IgD-negative memory B cell (primary cell): Measurements from ENCODE around the gene LIMCH1. TPM values are rescaled to one million over a fixed set of nuclear protein-coding genes. Genes with fewer than 3 reads are reported as not detected.

Experiments used
- H3K27ac Mint-ChIP-seq, 3 donors: one replicate each; pipeline ENCODE4 v1.8.0; 2020 to 2022; ENCODE audit warnings: mild to moderate bottlenecking in 3 of 3, mixed read lengths in 3 of 3, moderate library complexity in 1 of 3
- H3K27me3 Mint-ChIP-seq: one replicate; pipeline ENCODE4 v1.8.0; 2021; ENCODE audit warnings: mixed read lengths
- H3K36me3 Mint-ChIP-seq: one replicate; pipeline ENCODE4 v1.8.0; 2020; ENCODE audit warnings: mild to moderate bottlenecking, mixed read lengths
- H3K4me1 Mint-ChIP-seq, 3 donors: one replicate each; pipeline ENCODE4 v1.8.0; 2020 to 2022; ENCODE audit warnings: mixed read lengths in 3 of 3, mild to moderate bottlenecking in 1 of 3
- H3K4me3 Mint-ChIP-seq, 4 donors: one replicate each; pipeline ENCODE4 v1.8.0; 2020 to 2022; ENCODE audit warnings: mild to moderate bottlenecking in 4 of 4, mixed read lengths in 4 of 4, moderate library complexity in 3 of 4
- H3K9me3 Mint-ChIP-seq, 3 donors: one replicate each; pipeline ENCODE4 v1.8.0; 2020 to 2021; ENCODE audit warnings: mixed read lengths in 3 of 3, mild to moderate bottlenecking in 1 of 3
- polyA plus RNA-seq: library from polyadenylated mRNA; unstranded; fragments of 300-500 nt; fragmentation: Illumina TruSeq; gene quantifications from one replicate; pipeline ENCODE4 v1.2.3, GENCODE V29; 2021

LIMCH1 gene
- polyA plus RNA-seq, 1 donor from 2014 or later = not detected

GRCh38 chr4:41514766-41515481 is 23.0 kb upstream of the LIMCH1 start:
- H3K4me1 Mint-ChIP-seq = no peaks in the 10 kb centered on the region
- no peak overlapping the region for H3K4me3 Mint-ChIP-seq
- H3K27ac Mint-ChIP-seq = no peak overlapping the region
- peaks cover 4% of the 10 kb centered on the region for H3K27me3 Mint-ChIP-seq
- peaks cover 5 to 6% (median 5%) of the 10 kb centered on the region in 3 donors for H3K9me3 Mint-ChIP-seq
- H3K36me3 Mint-ChIP-seq = no peaks in the 10 kb centered on the region

GRCh38 chr4:41517121-41517520 is 20.8 kb upstream of the LIMCH1 start:
- H3K36me3 Mint-ChIP-seq = no peaks in the 10 kb centered on the region
- H3K27me3 Mint-ChIP-seq = no peaks in the 10 kb centered on the region
- H3K4me3 Mint-ChIP-seq = no peak overlapping the region
- no peaks in the 10 kb centered on the region for H3K4me1 Mint-ChIP-seq
- H3K27ac Mint-ChIP-seq = no peak overlapping the region
- peaks cover 5 to 6% (median 5%) of the 10 kb centered on the region in 3 donors for H3K9me3 Mint-ChIP-seq

- Mint-ChIP-seq H3K27ac (no peak overlapping the region), H3K9me3 (peaks cover 4 to 6% (median 5%) of the 10 kb centered on the region in 3 donors), H3K4me1 (no peaks in the 10 kb centered on the region), H3K4me3 (no peak overlapping the region), H3K36me3 (no peaks in the 10 kb centered on the region), H3K27me3 (no peaks in the 10 kb centered on the region)
Observed at GRCh38 chr4:41517747-41518146, 20.2 kb upstream of the LIMCH1 start.

- Mint-ChIP-seq H3K9me3 (peaks cover 0 to 5% (median 2%) of the 10 kb centered on the region in 3 donors), H3K36me3 (no peaks in the 10 kb centered on the region), H3K4me3 (no peak overlapping the region), H3K27ac (no peak overlapping the region), H3K4me1 (no peaks in the 10 kb centered on the region), H3K27me3 (no peaks in the 10 kb centered on the region)
Observed at GRCh38 chr4:41524425-41524824, 13.5 kb upstream of the LIMCH1 start.

GRCh38 chr4:41525129-41525528 is 12.8 kb upstream of the LIMCH1 start:
- Mint-ChIP-seq H3K4me1 (no peaks in the 10 kb centered on the region), H3K27me3 (no peaks in the 10 kb centered on the region), H3K4me3 (no peak overlapping the region), H3K36me3 (no peaks in the 10 kb centered on the region), H3K27ac (no peak overlapping the region), H3K9me3 (peaks cover 0 to 5% (median 2%) of the 10 kb centered on the region in 3 donors)

- Mint-ChIP-seq H3K27me3 (no peaks in the 10 kb centered on the region), H3K4me3 (no peak overlapping the region), H3K4me1 (no peaks in the 10 kb centered on the region), H3K36me3 (no peaks in the 10 kb centered on the region), H3K27ac (no peak overlapping the region), H3K9me3 (peaks cover 0 to 5% (median 2%) of the 10 kb centered on the region in 3 donors)
Observed at GRCh38 chr4:41526628-41527027, 11.3 kb upstream of the LIMCH1 start.

GRCh38 chr4:41528512-41529205 is 9.3 kb upstream of the LIMCH1 start:
- H3K27ac Mint-ChIP-seq = no peak overlapping the region
- H3K4me1 Mint-ChIP-seq = no peaks in the 10 kb centered on the region
- H3K4me3 Mint-ChIP-seq = no peak overlapping the region
- H3K36me3 Mint-ChIP-seq = no peaks in the 10 kb centered on the region
- H3K27me3 Mint-ChIP-seq = no peaks in the 10 kb centered on the region
- H3K9me3 Mint-ChIP-seq = peaks cover 0 to 5% (median 5%) of the 10 kb centered on the region in 3 donors

GRCh38 chr4:41530741-41531140 is 7.2 kb upstream of the LIMCH1 start:
- H3K27me3 Mint-ChIP-seq = no peaks in the 10 kb centered on the region
- peaks cover 0 to 5% (median 5%) of the 10 kb centered on the region in 3 donors for H3K9me3 Mint-ChIP-seq
- H3K27ac Mint-ChIP-seq = no peak overlapping the region
- no peak overlapping the region for H3K4me3 Mint-ChIP-seq
- no peaks in the 10 kb centered on the region for H3K36me3 Mint-ChIP-seq
- no peaks in the 10 kb centered on the region for H3K4me1 Mint-ChIP-seq

GRCh38 chr4:41532336-41532735 is 5.6 kb upstream of the LIMCH1 start:
- H3K9me3 Mint-ChIP-seq = peaks cover 0 to 3% (median 0%) of the 10 kb centered on the region in 3 donors
- no peaks in the 10 kb centered on the region for H3K27me3 Mint-ChIP-seq
- H3K36me3 Mint-ChIP-seq = no peaks in the 10 kb centered on the region
- no peak overlapping the region for H3K4me3 Mint-ChIP-seq
- no peak overlapping the region for H3K27ac Mint-ChIP-seq
- no peaks in the 10 kb centered on the region for H3K4me1 Mint-ChIP-seq

- Mint-ChIP-seq H3K4me1 (no peaks in the 10 kb centered on the region), H3K27ac (no peak overlapping the region), H3K36me3 (no peaks in the 10 kb centered on the region), H3K9me3 (peaks cover 0 to 3% (median 0%) of the 10 kb centered on the region in 3 donors), H3K27me3 (no peaks in the 10 kb centered on the region), H3K4me3 (no peak overlapping the region)
Observed at GRCh38 chr4:41532882-41533281, 5.1 kb upstream of the LIMCH1 start.

- Mint-ChIP-seq H3K4me3 (no peak overlapping the region), H3K4me1 (no peaks in the 10 kb centered on the region), H3K9me3 (peaks cover 0 to 4% (median 0%) of the 10 kb centered on the region in 3 donors), H3K27me3 (peaks cover 2% of the 10 kb centered on the region), H3K36me3 (no peaks in the 10 kb centered on the region), H3K27ac (no peak overlapping the region)
Observed at GRCh38 chr4:41533680-41534079, 4.3 kb upstream of the LIMCH1 start.

- H3K27me3 Mint-ChIP-seq = peaks cover 2% of the 10 kb centered on the region
- no peak overlapping the region for H3K4me3 Mint-ChIP-seq
- H3K27ac Mint-ChIP-seq = no peak overlapping the region
- peaks cover 0 to 4% (median 0%) of the 10 kb centered on the region in 3 donors for H3K9me3 Mint-ChIP-seq
- H3K36me3 Mint-ChIP-seq = no peaks in the 10 kb centered on the region
- H3K4me1 Mint-ChIP-seq = no peaks in the 10 kb centered on the region
Observed at GRCh38 chr4:41534404-41534803, 3.6 kb upstream of the LIMCH1 start.

- peaks cover 2% of the 10 kb centered on the region for H3K27me3 Mint-ChIP-seq
- no peak overlapping the region for H3K27ac Mint-ChIP-seq
- H3K4me3 Mint-ChIP-seq = no peak overlapping the region
- no peaks in the 10 kb centered on the region for H3K4me1 Mint-ChIP-seq
- peaks cover 0 to 4% (median 4%) of the 10 kb centered on the region in 3 donors for H3K9me3 Mint-ChIP-seq
- H3K36me3 Mint-ChIP-seq = no peaks in the 10 kb centered on the region
Observed at GRCh38 chr4:41535911-41536371, 2.0 kb upstream of the LIMCH1 start.

- Mint-ChIP-seq H3K4me3 (no peak overlapping the region), H3K9me3 (peaks cover 2 to 4% (median 4%) of the 10 kb centered on the region in 3 donors), H3K36me3 (no peaks in the 10 kb centered on the region), H3K27me3 (peaks cover 2% of the 10 kb centered on the region), H3K4me1 (no peaks in the 10 kb centered on the region), H3K27ac (no peak overlapping the region)
Observed at GRCh38 chr4:41537292-41537890, 566 bp upstream of the LIMCH1 start.

GRCh38 chr4:41538887-41539498 is 1.0 kb downstream of the LIMCH1 start:
- H3K4me1 Mint-ChIP-seq = no peaks in the 10 kb centered on the region
- no peak overlapping the region for H3K4me3 Mint-ChIP-seq
- no peaks in the 10 kb centered on the region for H3K36me3 Mint-ChIP-seq
- peaks cover 2% of the 10 kb centered on the region for H3K27me3 Mint-ChIP-seq
- H3K9me3 Mint-ChIP-seq = peaks cover 1 to 4% (median 2%) of the 10 kb centered on the region in 3 donors
- no peak overlapping the region for H3K27ac Mint-ChIP-seq
